ENCODE data around the gene TMEM232.
"Not testable (repeated sequence)": the region's sequence is repeated elsewhere in the genome, so short reads cannot be mapped to it uniquely, and the experiment has no call there.

Gene TMEM232

DNA sequence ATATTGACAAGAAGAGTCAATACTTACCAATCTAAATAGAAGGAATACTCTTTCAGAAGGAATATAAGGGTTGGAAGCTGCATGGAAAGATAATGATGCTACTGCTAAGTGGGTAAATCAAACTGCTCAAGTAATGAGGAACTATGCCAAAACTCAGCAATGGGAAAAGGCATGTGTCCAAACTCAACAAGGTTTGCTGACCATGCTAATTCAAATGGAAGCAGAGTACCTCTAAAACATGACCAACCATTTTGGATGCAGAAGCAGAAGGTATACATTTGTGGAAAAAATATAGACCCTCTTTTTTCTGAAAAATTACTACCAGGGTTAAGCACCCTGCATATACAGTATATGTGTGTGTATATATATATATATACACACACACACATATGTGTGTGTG is 21.1 kb downstream of the TMEM232 start:
- DNase-seq, result no peak

DNA sequence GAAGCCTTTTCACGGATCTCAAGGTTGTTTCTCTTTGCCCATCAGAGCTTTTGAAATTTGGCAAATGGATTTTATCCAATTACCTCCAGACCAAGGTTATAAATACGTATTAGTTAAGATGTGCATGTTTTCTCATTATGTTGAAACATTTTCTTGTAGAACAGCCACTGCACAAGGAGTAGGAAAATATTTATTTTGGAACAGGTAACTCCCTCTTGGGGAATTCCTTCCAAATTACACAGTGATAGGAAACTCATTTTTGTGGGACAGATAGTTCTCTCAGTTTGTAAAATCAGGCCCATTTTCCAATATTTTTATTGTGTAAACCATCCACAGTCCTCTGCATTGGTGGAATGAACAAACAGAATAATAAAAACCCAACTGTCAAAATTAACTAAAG is 23.0 kb downstream of the TMEM232 start:
- DNase-seq, result no peak

DNA sequence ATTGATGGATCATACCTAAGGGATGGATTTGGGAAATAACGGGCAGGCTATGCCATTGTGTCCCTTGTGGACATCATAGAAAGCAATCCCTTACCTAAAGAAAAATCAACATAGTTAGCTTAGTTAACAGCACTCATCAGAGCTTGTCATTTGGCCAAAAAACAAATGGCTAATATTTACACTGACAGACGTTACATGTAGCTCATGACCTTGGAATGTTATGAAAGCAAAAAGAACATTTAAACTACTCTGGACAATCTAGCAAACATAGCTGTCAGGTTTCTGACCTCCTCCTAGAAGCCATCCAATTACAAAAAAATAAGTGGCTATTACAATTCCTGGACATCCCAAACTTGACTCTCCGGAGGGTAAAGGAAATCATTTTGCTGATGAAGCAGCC is 23.8 kb downstream of the TMEM232 start:
- no peak for DNase-seq

DNA sequence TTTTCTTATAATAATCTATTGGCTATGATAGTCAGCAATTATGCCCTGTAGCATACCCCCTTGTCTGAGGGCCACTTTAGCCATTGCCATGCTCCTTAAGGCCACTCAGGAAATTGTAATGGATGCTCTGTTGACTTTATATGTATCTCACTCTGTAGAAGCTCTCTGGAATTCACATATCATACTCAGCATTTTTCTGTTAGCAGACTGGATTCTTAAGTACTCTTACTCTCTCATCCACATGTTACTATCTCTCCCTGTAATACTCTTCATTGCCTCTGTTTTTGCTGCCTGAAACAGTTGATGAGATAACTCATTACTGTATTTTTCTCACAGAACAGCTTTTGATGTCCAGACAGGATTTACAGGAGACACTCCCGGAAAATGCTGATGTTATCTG is 24.2 kb downstream of the TMEM232 start:
- DNase-seq, result no peak

DNA sequence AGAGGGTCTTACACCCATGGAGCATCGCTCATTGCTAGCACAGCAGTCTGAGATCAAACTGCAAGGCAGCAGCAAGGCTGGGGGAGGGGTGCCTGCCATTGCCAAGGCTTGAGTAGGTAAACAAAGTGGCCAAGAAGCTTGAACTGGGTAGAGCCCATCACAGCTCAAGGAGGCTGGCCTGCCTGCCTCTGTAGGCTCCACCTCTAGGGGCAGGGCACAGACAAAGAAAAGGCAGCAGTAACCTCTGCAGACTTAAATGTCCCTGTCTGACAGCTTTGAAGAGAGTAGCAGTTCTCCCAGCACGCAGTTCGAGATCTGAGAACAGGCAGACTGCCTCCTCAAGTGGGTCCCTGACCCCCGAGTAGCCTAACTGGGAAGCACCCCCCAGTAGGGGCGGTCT is 33.8 kb downstream of the TMEM232 start:
- DNase-seq, result not testable (repeated sequence)

DNA sequence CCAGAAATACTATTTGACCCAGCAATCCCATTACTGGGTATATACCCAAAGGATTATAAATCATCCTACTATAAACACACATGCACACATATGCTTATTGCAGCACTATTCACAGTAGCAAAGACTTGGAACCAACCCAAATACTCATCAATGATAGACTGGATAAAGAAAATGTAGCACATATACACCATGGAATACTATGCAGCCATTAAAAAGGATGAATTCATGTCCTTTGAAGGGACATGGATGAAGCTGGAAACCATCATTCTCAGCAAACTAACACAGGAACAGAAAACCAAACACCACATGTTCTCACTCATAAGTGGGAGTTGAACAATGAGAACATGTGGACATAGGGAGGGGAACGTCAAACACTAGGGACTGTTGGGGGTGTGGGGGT is 35.9 kb downstream of the TMEM232 start:
- DNase-seq, result not testable (repeated sequence)

GRCh38 chr5:110687485-110687884 is 39.0 kb downstream of the TMEM232 start:
- DNase-seq, result no peak

DNA sequence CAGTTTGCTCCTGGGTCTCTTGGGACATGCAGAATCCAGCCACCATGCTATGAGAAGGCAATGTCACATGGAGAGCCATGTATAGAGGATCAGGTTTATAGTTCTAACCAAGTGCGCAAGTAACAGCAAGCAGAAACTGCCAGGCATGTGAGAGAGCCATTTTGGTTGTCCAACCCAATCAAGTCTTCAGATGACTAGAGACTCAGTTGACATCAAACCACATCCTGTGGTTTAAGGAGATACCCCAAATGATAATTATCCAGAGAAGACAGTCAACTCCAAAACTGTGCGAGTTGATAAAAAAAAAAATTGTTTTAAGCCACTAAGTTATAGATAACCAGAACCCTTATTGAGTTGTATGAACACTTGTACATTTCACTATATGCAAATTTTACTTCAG is 40.2 kb downstream of the TMEM232 start:
- DNase-seq, result no peak

GRCh38 chr5:110681953-110682352 is 44.5 kb downstream of the TMEM232 start:
- DNase-seq, result no peak

GRCh38 chr5:110681109-110681508 is 45.4 kb downstream of the TMEM232 start:
- no peak for DNase-seq

GRCh38 chr5:110676554-110676953 is 49.9 kb downstream of the TMEM232 start:
- not testable (repeated sequence) for DNase-seq

GRCh38 chr5:110665184-110665726 is 61.2 kb downstream of the TMEM232 start:
- no peak for DNase-seq

- DNase-seq, result no peak
Observed at GRCh38 chr5:110663525-110663924, 62.9 kb downstream of the TMEM232 start.

GRCh38 chr5:110658006-110658405 is 68.5 kb downstream of the TMEM232 start:
- no peak for DNase-seq

GRCh38 chr5:110653231-110653970 is 73.1 kb downstream of the TMEM232 start:
- DNase-seq, result no peak

DNA sequence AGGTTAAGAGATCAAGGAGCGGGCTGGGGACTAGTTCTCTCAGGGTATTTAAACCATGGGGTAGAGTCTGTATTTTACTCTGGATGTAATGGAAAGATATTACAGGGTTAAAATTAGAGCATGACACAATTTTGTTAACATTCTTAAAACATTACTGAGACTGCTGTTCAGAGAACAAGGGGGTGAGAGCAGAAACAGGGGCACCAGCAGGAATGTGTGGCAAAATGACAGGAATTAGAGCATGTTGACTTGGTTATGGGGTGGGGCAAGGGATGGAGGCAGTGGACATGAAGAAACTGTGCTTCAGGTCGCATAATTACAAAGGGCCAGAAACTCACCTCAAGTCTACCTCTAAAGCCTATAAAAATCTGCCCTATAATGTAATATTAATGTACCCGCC is 75.0 kb downstream of the TMEM232 start:
- DNase-seq, result no peak

GRCh38 chr5:110644357-110644756 is 82.1 kb downstream of the TMEM232 start:
- no peak for DNase-seq

DNA sequence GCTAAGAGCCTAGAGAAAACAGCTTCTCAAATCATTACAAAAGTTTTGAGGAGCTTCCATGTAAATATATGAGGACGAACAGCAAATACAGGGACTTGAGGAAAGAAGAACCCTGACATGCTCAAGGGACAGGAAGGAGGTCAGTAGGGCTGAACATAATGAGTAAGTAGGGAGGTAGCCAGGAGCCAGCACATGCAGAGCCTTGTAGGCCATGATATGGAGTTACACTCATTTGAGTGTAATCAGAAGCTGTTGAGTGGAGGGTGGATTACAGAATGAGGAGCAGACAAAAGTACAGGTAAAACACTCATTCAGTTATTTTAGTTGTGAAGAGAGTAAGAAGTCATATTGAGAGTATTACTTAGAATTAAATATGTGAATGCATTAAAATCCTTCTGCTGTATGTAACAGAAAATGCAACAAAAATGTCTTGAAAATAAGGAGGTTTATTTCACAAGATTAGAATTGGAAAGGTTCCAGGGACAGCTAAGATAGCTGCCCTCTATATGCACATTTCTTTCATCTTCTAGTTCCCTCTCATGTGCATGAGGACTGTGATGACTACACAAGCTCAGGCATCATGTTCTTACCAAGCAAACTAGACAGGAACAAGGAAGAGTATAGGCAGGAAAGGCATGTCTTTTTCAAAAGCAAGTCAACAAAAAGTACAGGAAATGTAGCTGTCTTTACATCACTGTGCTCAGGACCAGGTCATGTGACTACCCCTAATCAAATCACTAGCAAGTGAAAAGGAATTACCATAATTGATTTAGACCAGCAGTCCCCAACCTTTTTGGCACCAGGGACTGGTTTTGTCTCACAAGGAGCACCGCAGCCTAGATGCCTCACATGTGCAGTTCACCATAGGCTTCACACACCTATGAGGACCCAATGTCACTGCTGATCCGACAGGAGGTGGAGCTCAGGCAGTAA is 87.2 kb downstream of the TMEM232 start:
- DNase-seq, result no peak

DNA sequence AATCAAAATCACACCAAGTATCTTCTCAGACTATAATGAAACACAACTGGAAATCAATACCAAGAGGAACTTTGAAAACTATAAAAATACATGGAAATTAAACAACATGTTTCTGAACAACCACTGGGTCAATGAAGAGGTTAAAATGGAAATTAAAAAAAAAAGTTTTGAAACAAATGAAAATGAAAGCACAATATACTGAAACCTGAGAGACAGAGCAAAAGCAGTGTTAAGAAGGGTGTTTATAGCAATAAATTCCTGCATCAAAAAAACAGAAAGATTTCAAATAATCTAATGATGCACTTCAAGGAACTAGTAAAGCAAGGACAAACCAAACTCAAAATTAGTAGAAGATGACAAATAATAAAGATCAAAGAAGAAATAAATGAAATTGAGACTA is 92.0 kb downstream of the TMEM232 start:
- DNase-seq, result no peak

DNA sequence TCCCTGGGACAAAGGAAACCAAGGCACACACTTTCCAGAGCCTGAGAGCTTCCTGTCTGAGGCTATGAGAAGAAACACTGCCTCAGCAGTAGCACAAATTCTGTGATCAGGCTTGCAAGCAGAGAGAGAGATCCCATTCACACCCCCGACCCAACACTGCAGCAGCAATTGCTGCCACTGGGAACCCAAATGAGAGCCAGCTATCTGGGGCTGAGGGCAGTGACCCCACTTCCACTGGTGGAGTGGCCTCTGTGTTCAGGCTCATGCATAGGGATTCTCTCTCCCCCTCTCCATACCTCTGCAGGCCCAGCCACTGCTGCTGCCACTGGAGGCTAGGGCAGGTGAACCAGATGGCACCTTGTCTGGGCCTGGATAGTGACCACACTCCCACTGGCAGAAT is 95.2 kb downstream of the TMEM232 start:
- no peak for DNase-seq

DNA sequence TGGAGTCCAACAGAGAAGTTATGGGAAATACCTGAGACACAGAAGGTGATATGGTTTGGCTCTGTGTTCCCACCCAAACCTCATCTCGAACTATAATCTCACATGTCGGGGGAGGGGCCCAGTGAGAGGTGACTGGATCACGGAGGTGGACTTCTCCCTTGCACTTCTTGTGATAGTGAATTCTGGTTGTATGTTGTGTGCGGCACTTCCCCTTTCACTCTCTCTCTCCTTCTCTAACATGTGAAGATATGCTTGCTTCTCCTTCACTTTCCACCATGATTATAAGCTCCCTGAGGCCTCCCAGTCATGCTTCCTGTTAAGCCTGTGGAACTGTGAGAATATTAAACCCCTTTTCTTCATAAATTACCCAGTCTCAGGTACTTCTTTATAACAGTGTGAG is 96.1 kb downstream of the TMEM232 start:
- DNase-seq, result no peak

- no peak for DNase-seq
Observed at GRCh38 chr5:110625376-110625999, 101.0 kb downstream of the TMEM232 start.

DNA sequence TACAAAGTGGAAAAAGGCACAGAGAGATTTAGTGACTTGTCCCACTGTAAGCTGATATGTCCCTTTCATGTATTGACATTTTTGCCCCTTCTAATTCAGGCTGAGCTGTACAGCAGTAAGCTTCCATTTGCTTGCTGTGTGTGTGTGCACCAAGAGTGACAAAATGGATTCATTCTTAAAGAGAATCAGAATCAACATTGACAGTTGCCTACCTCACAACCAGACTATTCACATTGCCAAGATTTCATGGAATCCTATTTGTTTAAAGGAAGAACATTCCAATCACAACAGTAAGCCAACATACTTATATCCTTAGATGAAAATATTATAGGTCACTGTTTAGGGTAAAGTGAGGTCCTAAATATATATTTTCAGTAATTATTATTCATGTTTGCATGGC is 102.6 kb downstream of the TMEM232 start:
- no peak for DNase-seq
